HG03175 (cell line): Measurements from ENCODE around the gene EZH2.
A peak's percentile ranks its signal among the peaks of the same experiment; 100 is the strongest.

ENCODE experiments used
- ATAC-seq: cut with Tn5 transposase; IDR thresholded peaks from one replicate; pipeline ENCODE4 v1.9.1; 2021; ENCODE audit warnings: mild to moderate bottlenecking, moderate library complexity; ENCODE audit not compliant: unreplicated experiment

Gene EZH2

GRCh38 chr7:148884049-148884298 is at the start of gene EZH2:
Gene EZH2 (minus strand): TSS chr7:148884291. CDS start chr7:148847298, 36,993 bp downstream.
- peak; percentile 25 for ATAC-seq

- no peak for ATAC-seq
These were observed 47.4 kb upstream of the EZH2 start for GRCh38 chr7:148931470-148931869.

- no peak for ATAC-seq
These were observed 46.2 kb upstream of the EZH2 start for GRCh38 chr7:148930335-148930734.

GRCh38 chr7:148929176-148929575 is 45.1 kb upstream of the EZH2 start:
- no peak for ATAC-seq

- no peak for ATAC-seq
These were observed 43.3 kb upstream of the EZH2 start for GRCh38 chr7:148927123-148928045.

- no peak for ATAC-seq
These were observed 41.7 kb upstream of the EZH2 start for GRCh38 chr7:148925836-148926235.

GRCh38 chr7:148924011-148924410 is 39.9 kb upstream of the EZH2 start:
- ATAC-seq = no peak

- no peak for ATAC-seq
These were observed 37.7 kb upstream of the EZH2 start for GRCh38 chr7:148921806-148922205.

- no peak for ATAC-seq
These were observed 37.1 kb upstream of the EZH2 start for GRCh38 chr7:148921189-148921588.

GRCh38 chr7:148919859-148920258 is 35.8 kb upstream of the EZH2 start:
- ATAC-seq = peak; percentile 65

GRCh38 chr7:148918058-148918596 is 34.0 kb upstream of the EZH2 start:
- no peak for ATAC-seq

GRCh38 chr7:148916186-148916585 is 32.1 kb upstream of the EZH2 start:
- ATAC-seq = no peak

GRCh38 chr7:148915211-148915610 is 31.1 kb upstream of the EZH2 start:
- ATAC-seq = no peak

- peak; percentile 38 for ATAC-seq
These were observed 30.2 kb upstream of the EZH2 start for GRCh38 chr7:148914208-148914777.

GRCh38 chr7:148912758-148913541 is 28.9 kb upstream of the EZH2 start:
- peak; percentile 38 for ATAC-seq

- ATAC-seq = no peak
These were observed 28.1 kb upstream of the EZH2 start for GRCh38 chr7:148912151-148912550.

- no peak for ATAC-seq
These were observed 27.5 kb upstream of the EZH2 start for GRCh38 chr7:148911626-148912025.

- no peak for ATAC-seq
These were observed 25.5 kb upstream of the EZH2 start for GRCh38 chr7:148909568-148909967.

- ATAC-seq = no peak
These were observed 22.8 kb upstream of the EZH2 start for GRCh38 chr7:148906707-148907498.

GRCh38 chr7:148905093-148905666 is 21.1 kb upstream of the EZH2 start:
- no peak for ATAC-seq
